HepG2 (cell line): Measurements from ENCODE around the gene CSNK1D. TPM values are rescaled to one million over a fixed set of nuclear protein-coding genes. Genes with fewer than 3 reads are reported as not detected.
A peak's percentile ranks its signal among the peaks of the same experiment; 100 is the strongest.

ENCODE experiments used
- AGO2 ChIP-seq: fragments of 200-400 bp; formaldehyde crosslinking; optimal IDR thresholded peaks from 2 replicates; pipeline ENCODE3; 2017; ENCODE audit warnings: mild to moderate bottlenecking, low read depth, low read length, moderate library complexity
- DR1 ChIP-seq: sonication (generic); formaldehyde crosslinking; IDR thresholded peaks from 2 replicates; pipeline ENCODE4 v1.8.0; 2021; ENCODE audit warnings: mild to moderate bottlenecking, missing genetic modification reagents, inconsistent platforms
- KLF16 ChIP-seq, 2 experiments: sonication (generic) in 1 of 2; formaldehyde crosslinking in 1 of 2; IDR thresholded peaks; 2 replicates each; pipeline versions ENCODE4 v1.6.1 to v1.8.0; 2016 to 2023; ENCODE audit warnings: missing genetic modification reagents in 2 of 2, missing compliant biosample characterization in 1 of 2
- NONO ChIP-seq, 2 experiments: fragments of 450-650 bp in 1 of 2; sonication (generic) in 1 of 2; formaldehyde crosslinking in 1 of 2; IDR thresholded peaks in 1 of 2; conservative IDR thresholded peaks in 1 of 2; 2 replicates each; pipeline versions ENCODE4 v1.6.1 to v1.8.0; 2017 to 2022; ENCODE audit warnings: mild to moderate bottlenecking in 1 of 2, missing genetic modification reagents in 1 of 2, moderate library complexity in 1 of 2
- ZNF792 ChIP-seq: IDR thresholded peaks from 2 replicates; pipeline ENCODE4 v1.6.1; 2016
- polyA plus RNA-seq, 8 experiments: library from polyadenylated mRNA; depleted of rRNA in 3 of 8; stranded (reverse) in 7 of 8; unstranded in 1 of 8; fragments of >200 nt; fragmentation: Illumina TruSeq in 4 of 8; extraction: Trizol in 4 of 8; gene quantifications; 2 replicates each; pipeline versions ENCODE4 v1.2.1 to v1.2.3, GENCODE V29; 2011 to 2016; ENCODE audit warnings: low read depth in 4 of 8, missing spikeins in 1 of 8, mixed read lengths in 1 of 8; ENCODE audit not compliant: insufficient read depth in 1 of 8
- total RNA-seq, 5 experiments: library from RNA; depleted of rRNA; stranded (reverse); fragments of >200 nt; fragmentation: Illumina TruSeq; extraction: Trizol; gene quantifications; 2 replicates each; pipeline ENCODE4 v1.2.3, GENCODE V29; 2016; ENCODE audit warnings: low read depth in 1 of 5
- TF ChIP-seq, protein P1 (sequence below): sonication (generic); formaldehyde crosslinking; IDR thresholded peaks from 2 replicates; pipeline ENCODE4 v1.4.0; 2020; ENCODE audit warnings: missing genetic modification reagents
- TF ChIP-seq, protein P2 (sequence below): sonication (generic); formaldehyde crosslinking; IDR thresholded peaks from 2 replicates; pipeline ENCODE4 v1.4.0; 2020; ENCODE audit warnings: mild to moderate bottlenecking, missing genetic modification reagents
- TF ChIP-seq, protein P3 (sequence below), 2 experiments: sonication (generic) in 1 of 2; formaldehyde crosslinking in 1 of 2; IDR thresholded peaks; 2 replicates each; pipeline versions ENCODE4 v1.6.1 to v1.9.0; 2014 to 2022; ENCODE audit warnings: antibody characterized with exemption in 1 of 2, borderline replicate concordance in 1 of 2, inconsistent platforms in 1 of 2, low read depth in 1 of 2, missing genetic modification reagents in 1 of 2
- TF ChIP-seq, protein P4 (sequence below): sonication (generic); formaldehyde crosslinking; IDR thresholded peaks from 2 replicates; pipeline ENCODE4 v1.5.1; 2020; ENCODE audit warnings: missing genetic modification reagents, mild to moderate bottlenecking, borderline replicate concordance

The CSNK1D gene
- total and polyA plus RNA-seq, 2 of the 13 experiments (the other 11 are each of a cell fraction or from before 2014, with no cell fraction given) = 31.5 to 128 TPM

DNA sequence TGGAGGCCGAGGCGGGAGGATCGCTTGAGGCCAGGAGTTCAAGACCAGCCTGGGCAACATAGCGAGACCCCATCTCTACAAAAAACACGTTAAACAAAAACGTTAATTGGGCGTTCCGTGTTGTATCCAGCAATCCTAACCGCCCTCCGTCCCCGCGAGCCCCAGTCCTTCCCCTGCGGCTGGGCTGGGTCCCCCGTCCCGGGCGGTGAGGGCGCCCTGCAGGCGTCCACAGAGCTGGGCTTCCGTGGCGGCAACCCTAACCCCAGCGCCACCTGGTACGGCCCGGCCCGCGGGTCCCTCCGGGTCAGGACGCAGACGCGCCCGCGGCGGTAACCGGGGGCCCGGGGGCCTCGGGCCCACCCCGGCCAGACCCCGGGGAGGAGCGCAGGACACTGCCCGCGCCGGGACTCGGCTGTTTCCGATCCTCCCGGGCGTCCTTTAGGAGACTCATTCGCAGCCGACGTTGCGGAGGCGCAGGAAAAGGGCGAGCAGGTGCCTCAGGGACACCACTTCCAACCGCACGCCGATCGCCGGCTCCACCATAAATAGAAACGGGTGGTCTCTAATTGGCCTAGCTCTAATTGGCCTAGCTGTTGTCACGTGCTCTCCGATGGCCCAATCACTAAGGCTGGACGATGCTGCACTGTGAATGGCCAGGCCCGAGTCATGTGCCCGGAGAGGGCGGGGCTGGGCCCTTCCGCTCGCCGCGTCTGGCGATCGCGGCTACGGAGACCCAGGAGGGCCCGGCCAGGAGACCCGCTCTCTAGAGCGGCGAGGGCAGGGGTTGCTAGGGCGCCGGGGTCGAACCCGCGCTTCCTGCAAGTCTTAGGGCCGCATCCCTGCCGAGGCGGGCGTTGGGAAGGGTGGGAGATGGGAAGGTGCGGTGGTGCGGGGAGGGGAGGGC is 19.0 kb upstream of the CSNK1D start (continued):
- TF ChIP-seq NONO (IDR thresholded peaks at IDR 0.05) = no peak
- peak; percentile 79; the same call in 1 of the 2 replicates for TF ChIP-seq NONO (CRISPR knock-in tag; conservative IDR thresholded peaks at IDR 0.05)
- peak; percentile 99 for TF ChIP-seq DR1 (CRISPR knock-in tag)
- TF ChIP-seq, protein P1, sequence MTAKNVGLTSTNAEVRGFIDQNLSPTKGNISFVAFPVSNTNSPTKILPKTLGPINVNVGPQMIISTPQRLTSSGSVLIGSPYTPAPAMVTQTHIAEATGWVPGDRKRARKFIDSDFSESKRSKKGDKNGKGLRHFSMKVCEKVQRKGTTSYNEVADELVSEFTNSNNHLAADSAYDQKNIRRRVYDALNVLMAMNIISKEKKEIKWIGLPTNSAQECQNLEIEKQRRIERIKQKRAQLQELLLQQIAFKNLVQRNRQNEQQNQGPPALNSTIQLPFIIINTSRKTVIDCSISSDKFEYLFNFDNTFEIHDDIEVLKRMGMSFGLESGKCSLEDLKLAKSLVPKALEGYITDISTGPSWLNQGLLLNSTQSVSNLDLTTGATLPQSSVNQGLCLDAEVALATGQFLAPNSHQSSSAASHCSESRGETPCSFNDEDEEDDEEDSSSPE (CRISPR knock-in tag) = peak; percentile 62
- peak in 1 of 2 experiments; percentile 95; a peak in 2 of 4 replicates for TF ChIP-seq KLF16 (CRISPR knock-in tag; IDR thresholded peaks at IDR 0.05)
- TF ChIP-seq AGO2 = peak; percentile 95
- TF ChIP-seq, protein P2, sequence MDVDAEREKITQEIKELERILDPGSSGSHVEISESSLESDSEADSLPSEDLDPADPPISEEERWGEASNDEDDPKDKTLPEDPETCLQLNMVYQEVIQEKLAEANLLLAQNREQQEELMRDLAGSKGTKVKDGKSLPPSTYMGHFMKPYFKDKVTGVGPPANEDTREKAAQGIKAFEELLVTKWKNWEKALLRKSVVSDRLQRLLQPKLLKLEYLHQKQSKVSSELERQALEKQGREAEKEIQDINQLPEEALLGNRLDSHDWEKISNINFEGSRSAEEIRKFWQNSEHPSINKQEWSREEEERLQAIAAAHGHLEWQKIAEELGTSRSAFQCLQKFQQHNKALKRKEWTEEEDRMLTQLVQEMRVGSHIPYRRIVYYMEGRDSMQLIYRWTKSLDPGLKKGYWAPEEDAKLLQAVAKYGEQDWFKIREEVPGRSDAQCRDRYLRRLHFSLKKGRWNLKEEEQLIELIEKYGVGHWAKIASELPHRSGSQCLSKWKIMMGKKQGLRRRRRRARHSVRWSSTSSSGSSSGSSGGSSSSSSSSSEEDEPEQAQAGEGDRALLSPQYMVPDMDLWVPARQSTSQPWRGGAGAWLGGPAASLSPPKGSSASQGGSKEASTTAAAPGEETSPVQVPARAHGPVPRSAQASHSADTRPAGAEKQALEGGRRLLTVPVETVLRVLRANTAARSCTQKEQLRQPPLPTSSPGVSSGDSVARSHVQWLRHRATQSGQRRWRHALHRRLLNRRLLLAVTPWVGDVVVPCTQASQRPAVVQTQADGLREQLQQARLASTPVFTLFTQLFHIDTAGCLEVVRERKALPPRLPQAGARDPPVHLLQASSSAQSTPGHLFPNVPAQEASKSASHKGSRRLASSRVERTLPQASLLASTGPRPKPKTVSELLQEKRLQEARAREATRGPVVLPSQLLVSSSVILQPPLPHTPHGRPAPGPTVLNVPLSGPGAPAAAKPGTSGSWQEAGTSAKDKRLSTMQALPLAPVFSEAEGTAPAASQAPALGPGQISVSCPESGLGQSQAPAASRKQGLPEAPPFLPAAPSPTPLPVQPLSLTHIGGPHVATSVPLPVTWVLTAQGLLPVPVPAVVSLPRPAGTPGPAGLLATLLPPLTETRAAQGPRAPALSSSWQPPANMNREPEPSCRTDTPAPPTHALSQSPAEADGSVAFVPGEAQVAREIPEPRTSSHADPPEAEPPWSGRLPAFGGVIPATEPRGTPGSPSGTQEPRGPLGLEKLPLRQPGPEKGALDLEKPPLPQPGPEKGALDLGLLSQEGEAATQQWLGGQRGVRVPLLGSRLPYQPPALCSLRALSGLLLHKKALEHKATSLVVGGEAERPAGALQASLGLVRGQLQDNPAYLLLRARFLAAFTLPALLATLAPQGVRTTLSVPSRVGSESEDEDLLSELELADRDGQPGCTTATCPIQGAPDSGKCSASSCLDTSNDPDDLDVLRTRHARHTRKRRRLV (CRISPR knock-in tag) = no peak
- peak; percentile 36; the same call in 1 of the 2 replicates for TF ChIP-seq ZNF792
- TF ChIP-seq, protein P3, sequence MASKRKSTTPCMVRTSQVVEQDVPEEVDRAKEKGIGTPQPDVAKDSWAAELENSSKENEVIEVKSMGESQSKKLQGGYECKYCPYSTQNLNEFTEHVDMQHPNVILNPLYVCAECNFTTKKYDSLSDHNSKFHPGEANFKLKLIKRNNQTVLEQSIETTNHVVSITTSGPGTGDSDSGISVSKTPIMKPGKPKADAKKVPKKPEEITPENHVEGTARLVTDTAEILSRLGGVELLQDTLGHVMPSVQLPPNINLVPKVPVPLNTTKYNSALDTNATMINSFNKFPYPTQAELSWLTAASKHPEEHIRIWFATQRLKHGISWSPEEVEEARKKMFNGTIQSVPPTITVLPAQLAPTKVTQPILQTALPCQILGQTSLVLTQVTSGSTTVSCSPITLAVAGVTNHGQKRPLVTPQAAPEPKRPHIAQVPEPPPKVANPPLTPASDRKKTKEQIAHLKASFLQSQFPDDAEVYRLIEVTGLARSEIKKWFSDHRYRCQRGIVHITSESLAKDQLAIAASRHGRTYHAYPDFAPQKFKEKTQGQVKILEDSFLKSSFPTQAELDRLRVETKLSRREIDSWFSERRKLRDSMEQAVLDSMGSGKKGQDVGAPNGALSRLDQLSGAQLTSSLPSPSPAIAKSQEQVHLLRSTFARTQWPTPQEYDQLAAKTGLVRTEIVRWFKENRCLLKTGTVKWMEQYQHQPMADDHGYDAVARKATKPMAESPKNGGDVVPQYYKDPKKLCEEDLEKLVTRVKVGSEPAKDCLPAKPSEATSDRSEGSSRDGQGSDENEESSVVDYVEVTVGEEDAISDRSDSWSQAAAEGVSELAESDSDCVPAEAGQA (IDR thresholded peaks at IDR 0.05; ENCODE audit: low read depth) = peak; percentile 41; the same call in 1 of the 2 replicates
- TF ChIP-seq, protein P3 (CRISPR knock-in tag; IDR thresholded peaks at IDR 0.05; ENCODE audit: borderline replicate concordance) = 0 out of 2 replicates have a peak, but pooled peaks have one; percentile 33
- TF ChIP-seq, protein P4, sequence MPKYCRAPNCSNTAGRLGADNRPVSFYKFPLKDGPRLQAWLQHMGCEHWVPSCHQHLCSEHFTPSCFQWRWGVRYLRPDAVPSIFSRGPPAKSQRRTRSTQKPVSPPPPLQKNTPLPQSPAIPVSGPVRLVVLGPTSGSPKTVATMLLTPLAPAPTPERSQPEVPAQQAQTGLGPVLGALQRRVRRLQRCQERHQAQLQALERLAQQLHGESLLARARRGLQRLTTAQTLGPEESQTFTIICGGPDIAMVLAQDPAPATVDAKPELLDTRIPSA = peak; percentile 61; the same call in 1 of the 2 replicates
